Cardiac septum (tissue), 1 donor: ENCODE data around the gene MYEOV. TPM values are rescaled to one million over a fixed set of nuclear protein-coding genes. Genes with fewer than 3 reads are reported as not detected.
A peak's percentile ranks its signal among the peaks of the same experiment; 100 is the strongest.

Experiments
- DNase-seq: peaks from one replicate; pipeline ENCODE4 v3.0.0-alpha.2; 2020; ENCODE audit warnings: low spot score
- intact Hi-C: fragments of 100-400 bp; cut with DNase I; formaldehyde crosslinking; loops from one replicate; pipeline ENCODE4 v1.14.0; 2022
- total RNA-seq: library from RNA; stranded (reverse); fragmentation: NEBNext Ultra II Directional; extraction: Animal tissue kit (Norgen Biotek cat#: 25700); gene quantifications from one replicate; pipeline ENCODE4 v1.2.1, GENCODE V29; 2021
- donor health status: DM: no; HTN: no; CAD: no.

MYEOV gene
- total RNA-seq, 1 donor from 2014 or later = not detected

DNA sequence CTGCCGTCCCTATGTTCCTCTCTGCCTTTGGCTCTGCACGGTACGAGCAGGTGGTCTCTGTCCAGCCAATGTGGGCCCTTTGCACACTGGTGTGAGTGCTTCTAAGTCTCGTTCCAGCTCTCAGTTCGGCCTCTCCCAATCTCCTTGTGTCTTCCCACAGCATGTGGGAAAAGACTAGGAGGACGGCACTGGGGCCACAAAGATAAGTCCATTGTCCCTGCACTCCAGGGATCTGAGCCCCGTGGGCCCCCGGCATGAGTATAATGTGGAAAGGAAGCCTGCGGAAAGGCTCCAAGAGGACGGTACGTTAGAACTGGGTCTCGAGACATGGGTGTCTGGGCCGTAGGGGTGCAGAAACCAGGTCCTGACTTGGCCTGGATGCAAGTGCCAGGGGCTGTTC, 16.4 kb downstream of the MYEOV start:
- DNase-seq = peak; percentile 33
- intact Hi-C loops = no loop called here

DNA sequence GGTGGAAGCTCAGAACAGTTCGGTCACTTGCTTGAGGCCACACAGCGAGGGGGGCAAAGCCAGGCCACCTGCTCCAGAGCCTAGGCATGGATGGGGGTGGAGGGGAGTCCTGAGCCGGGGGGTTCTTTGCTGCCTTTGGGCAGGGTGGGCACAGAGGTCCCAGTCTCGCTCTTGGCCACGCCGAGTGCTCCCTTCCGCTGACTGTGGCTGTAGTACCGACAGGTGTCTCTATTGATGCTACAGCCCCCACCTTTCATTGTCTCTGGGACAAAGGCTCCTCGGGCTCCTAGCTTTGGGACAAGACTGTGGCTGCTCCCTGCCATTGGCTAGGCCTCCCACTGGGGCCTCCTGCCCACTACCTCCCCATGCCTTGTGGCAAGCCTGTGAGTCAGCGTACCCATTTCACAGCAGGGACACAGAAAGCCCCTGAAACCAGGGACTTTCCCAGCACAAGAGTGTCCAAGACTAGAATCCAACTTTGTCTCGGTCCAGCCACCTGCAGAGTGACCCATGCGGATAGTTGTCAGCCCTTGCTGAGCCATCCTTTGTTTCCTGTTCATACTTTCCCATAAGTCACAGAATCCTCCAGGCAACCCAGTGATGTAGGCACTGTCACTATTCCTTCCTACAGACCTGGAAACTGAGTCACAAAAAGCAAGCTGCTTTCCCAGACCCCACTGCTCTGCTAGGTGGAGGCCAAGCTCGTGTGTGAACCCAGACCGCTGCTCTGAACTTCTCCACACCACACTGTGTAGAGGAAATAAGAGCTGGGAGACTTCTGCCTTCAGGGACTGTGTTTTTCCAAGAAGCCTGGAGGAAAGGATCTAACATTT, 17.2 kb downstream of the MYEOV start:
- DNase-seq = peak; percentile 33
- intact Hi-C loops = no loop called here

DNA sequence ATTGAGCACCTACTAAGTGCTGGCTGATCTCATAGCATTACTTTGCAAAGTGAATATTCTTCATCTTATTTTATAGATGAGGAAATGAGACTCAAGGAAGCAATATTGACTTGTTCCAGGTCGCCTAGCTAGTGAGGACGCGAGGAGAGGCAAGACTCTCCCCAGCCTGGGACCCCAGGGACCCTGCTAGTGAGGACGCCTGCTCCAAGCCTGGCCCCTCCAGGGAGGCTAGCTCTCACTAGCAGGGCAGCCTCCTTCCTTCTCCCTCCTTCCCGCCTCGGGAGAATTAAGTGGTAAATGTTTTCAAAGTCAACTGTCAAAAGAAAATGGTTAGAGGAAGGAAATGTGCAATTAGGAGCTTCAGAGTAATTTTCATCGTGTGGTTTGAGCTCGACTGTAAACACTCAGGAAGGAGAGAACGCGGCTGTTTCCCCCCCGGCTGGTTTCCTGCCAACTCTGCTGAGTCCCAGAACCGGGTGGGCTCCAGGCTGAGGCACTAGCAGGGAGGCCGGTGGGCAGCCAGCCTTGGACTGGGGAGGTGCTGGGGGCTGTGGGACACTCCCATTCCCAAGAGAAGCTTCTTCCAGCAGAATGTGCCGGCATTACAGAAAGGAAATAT, 17.9 kb downstream of the MYEOV start:
- peak; percentile 75 for DNase-seq
- intact Hi-C loops = no loop called here

DNA sequence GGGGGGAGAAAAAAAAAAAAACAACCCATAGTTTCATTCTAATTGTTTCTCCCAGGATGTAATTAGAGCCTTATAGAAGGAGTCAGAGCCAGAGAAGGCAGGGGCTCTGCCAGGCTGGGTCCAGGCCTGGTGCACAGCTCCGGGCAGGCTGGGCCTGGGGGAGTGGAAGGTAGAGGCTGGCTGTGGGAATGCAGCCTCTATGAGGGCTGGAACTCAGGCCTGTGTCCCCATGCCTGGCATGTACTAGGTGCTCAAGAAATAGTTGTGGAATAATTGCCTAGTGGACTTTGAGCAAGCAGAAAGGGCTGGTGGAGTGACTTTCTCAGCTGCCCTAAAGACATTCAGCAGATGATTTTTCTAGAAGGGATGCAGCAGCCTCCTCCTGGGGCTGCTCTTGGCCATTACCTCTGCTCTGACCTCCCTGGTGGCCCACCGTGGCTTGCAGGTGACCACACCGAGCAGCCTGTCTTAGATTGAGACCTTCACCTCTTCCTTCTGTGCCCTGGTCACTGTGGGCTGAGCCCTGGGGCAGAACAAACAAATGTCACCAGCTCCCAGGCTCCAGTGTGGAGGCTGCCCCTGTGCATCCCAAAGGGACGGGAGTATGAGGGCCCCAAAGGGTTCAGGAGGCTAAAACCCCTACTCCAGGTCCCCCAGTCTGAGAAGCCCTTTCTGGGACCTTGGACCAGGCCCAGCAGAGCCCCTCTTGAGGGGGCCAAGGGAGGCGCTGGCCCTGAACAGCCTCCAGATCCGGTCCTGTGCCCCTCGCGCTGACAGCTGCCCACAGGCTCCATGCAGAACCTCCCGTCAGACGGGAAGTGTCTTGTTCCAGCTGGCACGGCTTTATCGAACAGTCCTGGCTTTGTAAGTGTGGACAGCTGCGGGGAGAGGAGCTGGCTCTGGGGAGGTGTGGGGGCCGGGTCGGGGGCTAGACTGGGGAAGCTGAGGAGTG, 18.8 kb downstream of the MYEOV start:
- peak; percentile 81 for DNase-seq
- intact Hi-C loops = no loop called here

DNA sequence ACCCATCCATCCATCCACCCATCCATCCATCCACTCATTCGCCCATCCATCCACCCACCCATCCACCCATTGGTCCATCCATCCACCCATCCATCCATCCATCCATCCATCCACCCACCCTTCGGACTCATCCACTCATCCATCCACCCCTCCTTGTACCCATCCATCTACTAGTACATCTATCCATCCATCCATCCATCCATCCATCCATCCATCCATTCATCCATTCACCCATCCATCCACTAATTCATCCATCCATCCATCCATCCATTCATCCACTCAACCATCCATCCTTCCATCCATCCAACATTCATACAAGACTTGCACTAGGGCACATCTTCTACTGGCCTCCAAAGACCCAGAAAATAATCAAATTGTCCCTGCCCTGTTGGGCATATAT, 20.0 kb downstream of the MYEOV start:
- intact Hi-C loops = no loop called here
- DNase-seq = no peak

DNA sequence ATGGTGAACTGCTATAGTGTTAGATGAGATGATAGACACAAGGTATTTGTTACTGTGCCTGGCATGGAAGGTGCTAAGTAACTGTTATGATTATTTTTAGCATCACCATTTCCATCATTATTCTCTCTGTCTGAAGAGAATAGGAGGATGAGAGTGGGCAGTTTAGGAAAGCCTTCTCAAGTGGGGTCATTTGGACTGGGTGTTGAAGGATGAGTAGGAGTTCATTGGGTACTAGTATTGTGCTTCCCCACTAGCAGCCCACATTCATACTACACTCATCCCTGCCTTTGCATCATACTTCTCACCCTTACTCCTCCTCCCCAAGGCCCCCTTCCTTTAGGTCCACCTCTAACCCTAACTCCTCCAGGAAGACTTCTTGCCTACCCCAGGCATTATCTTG, 20.6 kb downstream of the MYEOV start:
- no peak for DNase-seq
- intact Hi-C loops = no loop called here

DNA sequence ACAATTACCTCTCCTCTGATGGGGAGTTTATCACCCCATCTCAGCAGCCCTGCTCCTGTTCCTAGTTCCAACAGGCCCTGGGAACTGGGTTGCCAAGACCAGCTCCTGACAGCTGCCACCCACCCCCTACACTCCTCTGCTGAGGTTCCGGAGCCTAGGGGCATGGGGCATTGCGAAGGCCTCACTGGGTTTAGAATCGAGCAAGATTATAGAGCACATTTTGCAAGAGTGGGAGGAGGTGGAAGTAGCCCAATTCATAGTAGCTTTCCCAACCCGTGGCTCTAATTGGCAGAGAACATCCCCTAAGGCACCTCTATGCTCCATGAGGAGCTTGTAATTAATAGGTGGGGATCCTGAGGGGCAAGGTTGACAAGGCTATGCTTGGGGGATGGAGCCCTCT, 23.0 kb downstream of the MYEOV start:
- intact Hi-C loops = no loop called here
- DNase-seq = no peak

DNA sequence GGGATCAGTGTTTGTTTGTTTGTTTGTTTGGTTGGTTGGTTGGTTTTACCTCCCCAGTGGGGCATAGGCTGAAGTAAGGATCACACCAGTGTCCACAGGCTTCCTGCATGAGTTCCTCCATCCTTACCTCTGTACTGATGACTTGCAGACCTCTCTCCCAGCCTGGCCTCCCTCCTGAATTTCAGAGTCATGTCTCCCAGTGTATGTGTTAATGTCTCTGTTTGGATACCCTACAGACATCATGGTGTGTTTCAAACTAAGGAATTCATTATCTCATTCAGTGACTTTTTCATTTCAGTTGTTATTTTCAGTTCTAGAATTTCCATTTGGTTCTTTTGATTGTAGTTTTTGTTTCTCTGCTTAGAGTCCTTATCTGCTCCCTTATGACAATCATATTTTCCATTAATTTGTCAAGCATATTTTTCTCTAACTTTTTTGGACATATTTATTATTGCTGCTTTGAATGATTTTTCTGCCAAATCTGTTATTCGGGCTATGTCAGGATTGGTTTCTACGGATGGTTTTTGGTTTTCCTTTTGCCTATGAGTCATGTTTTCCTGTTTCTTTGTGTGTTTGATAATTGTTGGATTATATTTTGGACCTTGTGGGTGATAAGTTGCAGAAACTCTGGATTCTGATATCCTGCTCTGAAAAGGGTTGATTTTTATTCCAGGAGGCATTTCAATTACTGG, 23.6 kb downstream of the MYEOV start:
- no peak for DNase-seq
- intact Hi-C loops = no loop called here

DNA sequence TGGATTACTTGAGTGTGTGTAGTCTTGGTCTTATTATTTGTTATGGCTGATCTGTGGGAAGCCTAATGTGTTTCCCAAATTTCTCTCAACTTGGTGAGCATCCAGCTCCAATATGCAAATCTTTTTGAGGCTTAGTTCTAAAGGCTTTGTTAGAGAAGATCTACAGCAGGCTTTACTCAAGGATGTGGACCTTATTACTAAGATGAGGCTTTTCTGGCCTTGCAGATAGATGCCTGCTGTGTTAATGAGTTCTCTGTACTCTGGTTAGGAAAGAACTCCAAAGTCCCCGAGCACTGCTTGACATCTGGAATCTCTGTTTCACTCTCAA, 24.1 kb downstream of the MYEOV start:
- no peak for DNase-seq
- intact Hi-C loops = no loop called here

DNA sequence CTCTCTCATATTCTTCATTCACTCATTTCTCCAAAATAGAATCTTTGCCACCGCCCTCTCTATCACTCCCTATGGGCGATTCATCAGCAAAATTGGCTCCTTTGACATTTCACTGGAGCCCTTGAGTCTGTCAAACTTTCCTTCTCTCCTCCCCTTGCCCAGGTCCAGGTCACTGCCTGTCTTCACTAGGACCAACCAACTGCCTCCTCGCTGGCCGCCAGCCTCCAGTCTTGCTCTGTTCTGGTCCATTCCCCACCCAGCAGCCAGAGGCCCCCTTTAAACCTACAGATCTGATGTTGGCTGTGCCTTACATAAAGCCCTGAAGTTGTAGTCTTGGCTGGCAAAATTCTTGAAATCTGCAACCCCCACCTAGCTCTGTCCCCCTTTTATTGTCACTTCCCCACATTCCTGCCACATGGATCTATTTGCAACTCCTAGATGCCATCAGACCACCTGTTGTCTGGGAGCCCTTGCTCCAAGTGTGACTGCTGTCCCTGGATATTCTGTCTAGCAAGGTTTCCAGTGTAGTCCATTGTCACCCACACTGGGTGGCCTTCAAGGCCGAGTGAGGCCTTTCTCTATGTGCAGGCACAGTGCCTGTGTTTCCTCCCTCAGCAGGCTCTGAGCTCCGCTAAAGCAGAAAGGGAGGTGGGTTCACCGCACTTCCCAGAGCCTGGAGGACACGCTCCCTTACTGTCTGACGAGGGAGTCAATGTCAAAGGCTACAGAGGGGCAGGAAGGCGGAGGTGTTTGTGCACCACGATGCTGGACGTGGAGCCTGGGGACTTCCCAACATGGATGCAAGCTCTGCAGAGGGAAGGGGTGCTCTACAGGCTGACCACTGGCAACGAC, 25.5 kb downstream of the MYEOV start:
- intact Hi-C loops = no loop called here
- DNase-seq = no peak

DNA sequence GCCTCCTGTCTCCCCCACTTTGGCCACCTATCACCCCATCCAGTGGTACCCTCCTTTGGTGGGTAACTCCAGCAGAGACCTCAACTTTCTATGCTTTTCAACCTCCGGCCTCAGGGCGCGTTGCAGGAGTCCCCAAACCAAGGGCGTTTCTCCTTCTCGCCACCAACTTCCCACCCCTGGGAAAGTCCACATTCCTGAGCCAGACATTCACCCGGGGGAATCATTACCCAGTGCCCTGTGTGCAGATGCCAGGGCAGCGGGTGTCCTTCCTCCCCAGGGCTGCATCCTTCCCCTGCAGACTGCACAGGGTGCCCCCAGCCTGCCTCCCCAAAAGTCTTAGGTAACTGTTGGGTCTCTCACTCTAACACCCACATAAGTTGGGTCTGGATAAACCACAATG, 26.4 kb downstream of the MYEOV start:
- DNase-seq = no peak
- intact Hi-C loops = no loop called here

DNA sequence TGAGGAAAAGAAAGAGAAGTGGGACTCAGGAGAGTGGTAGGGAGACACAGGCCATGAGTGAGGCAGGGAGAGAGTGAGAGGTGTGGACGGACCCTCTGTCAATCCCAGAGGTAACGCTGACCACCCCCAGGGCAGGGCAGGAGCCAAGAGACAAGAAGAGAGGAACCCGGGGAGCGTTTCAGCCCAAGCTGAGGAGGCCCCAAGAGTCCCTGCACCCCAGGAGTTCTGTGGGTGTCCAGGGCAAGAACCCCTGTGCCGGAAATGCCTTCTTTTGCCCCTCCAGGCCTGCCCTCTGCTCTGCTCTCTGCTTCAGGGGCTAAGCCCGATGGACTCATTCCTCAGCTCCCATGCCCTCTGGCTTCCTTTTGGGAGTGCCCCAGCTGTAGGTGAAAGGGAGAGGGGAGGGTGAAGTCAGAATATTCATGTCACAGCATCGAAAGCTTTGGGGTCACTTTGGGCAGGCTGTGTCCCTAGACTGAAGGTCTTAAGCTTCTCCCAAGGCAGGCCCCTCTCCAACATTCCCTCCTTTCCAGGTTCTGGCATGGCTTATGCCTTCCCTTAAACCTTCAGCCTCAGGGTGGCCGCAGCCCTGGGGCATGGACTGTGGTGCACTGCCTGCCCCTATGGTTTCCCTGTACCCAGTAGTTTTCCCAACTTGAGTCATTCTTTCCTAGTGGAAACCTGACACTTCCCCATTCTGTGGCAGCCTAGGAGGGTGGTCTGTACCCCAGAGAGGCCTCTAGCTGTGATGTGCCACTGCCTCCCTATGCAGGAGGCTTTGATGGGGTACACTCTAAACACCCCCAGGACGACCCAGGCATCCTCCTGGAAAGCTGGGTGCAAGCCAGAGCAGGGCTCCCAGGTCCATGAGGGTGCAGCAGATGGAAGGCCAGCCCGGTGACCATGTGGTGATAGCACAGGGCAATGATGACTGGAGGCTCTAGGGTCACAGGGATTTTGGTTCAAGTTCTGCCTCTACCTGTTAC, 27.1 kb downstream of the MYEOV start:
- intact Hi-C loops = no loop called here
- DNase-seq = peak; percentile 36

DNA sequence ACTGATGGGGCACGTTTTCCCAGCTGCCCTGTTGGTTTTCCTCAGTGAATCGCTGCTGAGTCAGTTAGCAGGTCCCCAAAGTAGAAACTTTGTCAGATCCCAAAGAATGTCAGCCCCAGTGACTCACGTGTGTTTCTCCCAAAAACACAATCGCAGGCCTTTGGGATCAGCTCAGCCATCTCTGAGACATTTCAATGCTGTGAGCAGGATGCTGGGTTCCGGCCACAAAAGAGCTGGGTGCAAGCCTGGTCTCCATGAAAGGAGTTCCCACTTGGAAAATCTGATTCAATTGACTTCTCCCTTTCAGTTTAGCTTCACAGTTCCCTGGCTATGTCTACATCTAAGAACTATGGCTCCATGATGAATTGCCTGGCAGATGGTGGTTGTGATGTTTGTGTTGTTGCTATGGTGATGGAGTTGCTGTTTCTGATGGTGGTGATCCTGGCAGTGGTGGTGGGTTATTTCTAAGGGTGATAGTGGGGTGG, 28.0 kb downstream of the MYEOV start:
- DNase-seq = peak; percentile 5
- intact Hi-C loops = no loop called here

DNA sequence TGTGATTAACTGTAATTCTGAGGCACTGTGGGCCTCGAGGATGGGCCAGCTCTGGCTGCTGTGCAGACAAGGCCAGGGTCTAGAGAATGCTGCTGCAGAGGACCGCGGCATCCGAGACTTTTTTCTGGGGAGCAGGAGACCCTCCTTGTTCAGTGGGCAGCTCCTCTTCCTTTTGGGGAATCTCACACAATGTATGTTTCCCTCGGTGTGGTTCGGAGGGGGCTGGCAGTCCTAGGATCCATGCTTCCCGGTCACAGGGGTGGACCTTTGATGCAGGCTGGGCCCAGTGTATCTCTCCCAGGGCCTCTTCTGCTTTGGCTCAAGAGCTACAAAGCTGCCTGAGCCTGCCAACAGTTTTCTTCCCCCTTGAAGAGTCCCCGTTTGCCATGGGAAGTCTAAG, 31.5 kb downstream of the MYEOV start:
- DNase-seq = no peak
- intact Hi-C loops = no loop called here

DNA sequence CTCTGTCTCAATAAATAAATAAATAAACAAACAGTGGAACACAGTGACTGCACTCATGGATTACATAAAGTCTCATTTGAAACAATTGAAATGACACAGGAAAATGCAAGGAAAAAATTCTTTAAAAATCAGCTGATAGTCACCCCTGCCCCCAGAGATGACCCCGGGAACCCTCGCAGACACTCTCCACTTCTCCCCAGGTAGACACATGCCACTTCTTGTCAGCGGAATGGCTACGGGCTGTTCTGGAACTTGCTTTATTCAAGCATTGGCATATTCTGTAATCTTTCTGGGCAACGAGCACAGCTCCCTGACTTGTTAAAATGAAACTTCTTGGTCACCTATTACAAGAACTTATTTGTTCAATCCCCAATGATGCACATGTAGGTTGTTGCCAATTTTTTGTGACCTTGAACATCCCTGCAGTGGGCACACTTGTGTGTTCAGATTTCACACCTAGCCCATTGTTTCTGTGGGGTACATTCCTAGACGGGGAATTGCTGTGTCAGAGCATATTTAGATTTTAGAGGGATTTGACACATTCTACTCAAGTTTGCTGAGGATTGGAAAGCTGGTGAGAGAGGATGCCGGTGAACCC, 32.8 kb downstream of the MYEOV start:
- no peak for DNase-seq
- intact Hi-C loops = no loop called here

DNA sequence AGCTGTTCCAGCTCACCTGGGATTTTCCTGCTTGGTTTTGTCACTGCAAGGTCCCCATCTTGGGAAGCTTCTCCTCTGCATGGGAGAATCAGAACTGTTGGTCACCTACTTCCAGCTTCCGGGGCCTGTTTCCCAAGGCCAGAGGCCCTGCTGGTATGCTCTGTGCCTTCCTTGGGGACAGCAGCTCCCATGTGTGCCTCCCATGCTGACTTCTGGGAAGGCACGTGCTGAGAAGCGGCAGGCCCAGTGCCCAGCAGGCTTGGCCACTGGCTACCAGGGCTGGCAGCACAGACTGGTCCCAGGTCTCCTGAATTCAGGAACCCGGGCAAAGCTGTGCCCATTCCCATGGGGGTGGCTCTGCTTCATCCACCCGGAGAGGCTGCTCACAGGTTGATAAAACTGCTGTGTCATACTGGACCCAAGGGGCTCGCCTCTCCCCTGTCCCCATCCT, 33.8 kb downstream of the MYEOV start:
- DNase-seq = no peak

DNA sequence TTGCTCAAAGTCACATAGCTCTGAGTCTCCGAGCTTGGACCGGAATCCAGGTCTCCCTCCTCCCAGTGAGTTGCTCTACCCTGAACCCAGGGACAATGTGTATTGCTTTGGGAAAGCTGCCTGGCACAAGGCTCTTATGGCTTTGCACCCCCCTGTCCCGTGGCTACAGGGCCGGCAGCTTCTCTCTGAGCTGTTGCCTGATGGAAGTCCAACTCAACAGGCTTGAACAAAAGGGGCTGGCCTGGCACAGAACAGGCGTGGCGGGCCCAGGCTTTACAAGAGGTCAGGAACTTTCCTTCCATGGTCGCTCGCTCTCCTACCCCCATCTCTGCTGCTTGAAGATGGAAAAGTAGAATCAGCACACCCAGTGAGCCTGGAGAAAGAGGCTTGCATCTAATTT, 34.3 kb downstream of the MYEOV start:
- intact Hi-C loops = no loop called here
- no peak for DNase-seq

More for the DNA sequence above, 33.8 kb downstream of the MYEOV start:
- intact Hi-C loops = no loop called here
